ENCODE measurements around the gene UBASH3B. TPM values are rescaled to one million over a fixed set of nuclear protein-coding genes. Genes with fewer than 3 reads are reported as not detected.

The UBASH3B gene
- total RNA-seq, 2 donors from 2014 or later = 4.7 to 4.8 TPM

GRCh38 chr11:122744357-122744756, 88.8 kb downstream of the UBASH3B start:
- intact Hi-C loops (cut with DNase I, micrococcal nuclease) = no loop called here
- ATAC-seq = no peak
- no peak for DNase-seq

GRCh38 chr11:122745111-122745510, 89.6 kb downstream of the UBASH3B start:
- DNase-seq (no peak), ATAC-seq (no peak)
- intact Hi-C loops (cut with DNase I, micrococcal nuclease) = no loop called here

GRCh38 chr11:122746050-122746478, 90.5 kb downstream of the UBASH3B start:
- peak; percentile 22 for ATAC-seq
- intact Hi-C loops (cut with DNase I, micrococcal nuclease) = no loop called here
- no peak for DNase-seq

GRCh38 chr11:122746611-122747244, 91.2 kb downstream of the UBASH3B start:
- no peak for DNase-seq
- intact Hi-C loops (cut with DNase I, micrococcal nuclease) = no loop called here
- no peak for ATAC-seq

- no peak for ATAC-seq
- intact Hi-C loops (cut with DNase I, micrococcal nuclease) = no loop called here
- DNase-seq = no peak
These were observed 91.8 kb downstream of the UBASH3B start for GRCh38 chr11:122747351-122747781.

GRCh38 chr11:122749005-122749687, 93.6 kb downstream of the UBASH3B start:
- ATAC-seq = peak; percentile 59
- intact Hi-C loops (cut with DNase I, micrococcal nuclease) = no loop called here

GRCh38 chr11:122750049-122750448, 94.5 kb downstream of the UBASH3B start:
- ATAC-seq = no peak
- no peak for DNase-seq
- intact Hi-C loops (cut with DNase I, micrococcal nuclease) = no loop called here

More at GRCh38 chr11:122749005-122749687, 93.6 kb downstream of the UBASH3B start:
- peak in 1 of 2 donors; percentile 51 for DNase-seq

- DNase-seq (no peak), ATAC-seq (no peak)
- intact Hi-C loops (cut with DNase I, micrococcal nuclease) = no loop called here
These were observed 96.0 kb downstream of the UBASH3B start for GRCh38 chr11:122751292-122752070.

GRCh38 chr11:122754028-122754427, 98.5 kb downstream of the UBASH3B start:
- intact Hi-C loops (cut with DNase I, micrococcal nuclease) = no loop called here
- DNase-seq = no peak
- no peak for ATAC-seq

GRCh38 chr11:122754553-122755322, 99.2 kb downstream of the UBASH3B start:
- DNase-seq = peak in 1 of 2 donors; percentile 16
- no peak for ATAC-seq
- intact Hi-C loops (cut with DNase I, micrococcal nuclease) = no loop called here

- intact Hi-C loops (cut with DNase I, micrococcal nuclease) = no loop called here
- DNase-seq = no peak
- ATAC-seq = no peak
These were observed 99.9 kb downstream of the UBASH3B start for GRCh38 chr11:122755409-122755808.

GRCh38 chr11:122755941-122756340, 100.4 kb downstream of the UBASH3B start:
- DNase-seq = no peak
- ATAC-seq = no peak
- intact Hi-C loops (cut with DNase I, micrococcal nuclease) = no loop called here

- ATAC-seq (peak; percentile 52), DNase-seq (peak; percentile 36 to 47)
- intact Hi-C loops (cut with DNase I, micrococcal nuclease) = no loop called here
These were observed 100.9 kb downstream of the UBASH3B start for GRCh38 chr11:122756417-122756816.

GRCh38 chr11:122757201-122757600, 101.7 kb downstream of the UBASH3B start:
- ATAC-seq (no peak), DNase-seq (no peak)
- intact Hi-C loops (cut with DNase I, micrococcal nuclease) = no loop called here

GRCh38 chr11:122758339-122758738, 102.8 kb downstream of the UBASH3B start:
- intact Hi-C loops (cut with DNase I, micrococcal nuclease) = no loop called here
- no peak for ATAC-seq
- DNase-seq = no peak

GRCh38 chr11:122758974-122759373, 103.5 kb downstream of the UBASH3B start:
- DNase-seq (no peak), ATAC-seq (no peak)
- intact Hi-C loops (cut with DNase I, micrococcal nuclease) = no loop called here

- intact Hi-C loops (cut with DNase I, micrococcal nuclease) = no loop called here
These were observed 107.6 kb downstream of the UBASH3B start for GRCh38 chr11:122763108-122763507.

GRCh38 chr11:122764371-122765090, 109.0 kb downstream of the UBASH3B start:
- ATAC-seq (no peak), DNase-seq (no peak)
- intact Hi-C loops (cut with DNase I, micrococcal nuclease) = no loop called here

More at GRCh38 chr11:122763108-122763507, 107.6 kb downstream of the UBASH3B start:
- DNase-seq (no peak), ATAC-seq (no peak)

Measured in left colon (tissue), 2 donors.